ENCODE measurements around the gene GALNT5. TPM values are rescaled to one million over a fixed set of nuclear protein-coding genes. Genes with fewer than 3 reads are reported as not detected.

GALNT5 gene
- total RNA-seq, 1 donor from 2014 or later = not detected

DNA sequence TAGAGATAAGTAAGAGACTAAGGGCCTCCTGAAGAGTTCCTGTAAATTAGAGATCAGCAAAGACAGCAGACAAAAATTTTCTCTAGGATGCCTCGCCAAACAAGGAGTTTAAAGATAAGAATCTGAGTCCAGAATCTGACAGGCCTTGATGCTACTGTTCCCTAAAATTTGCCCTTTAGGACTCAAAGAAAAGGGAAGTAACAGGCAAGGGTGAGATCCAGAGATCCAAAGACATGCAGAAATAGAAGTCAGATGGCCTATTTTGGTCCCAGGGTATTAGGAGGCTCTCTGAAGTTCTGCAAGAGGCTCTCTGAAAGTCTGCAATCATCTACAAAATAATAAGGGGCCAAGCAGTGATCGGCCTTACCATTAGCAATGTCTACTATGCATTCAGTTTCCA is 33.0 kb downstream of the GALNT5 start:
- intact Hi-C loops (cut with micrococcal nuclease) = no loop called here

DNA sequence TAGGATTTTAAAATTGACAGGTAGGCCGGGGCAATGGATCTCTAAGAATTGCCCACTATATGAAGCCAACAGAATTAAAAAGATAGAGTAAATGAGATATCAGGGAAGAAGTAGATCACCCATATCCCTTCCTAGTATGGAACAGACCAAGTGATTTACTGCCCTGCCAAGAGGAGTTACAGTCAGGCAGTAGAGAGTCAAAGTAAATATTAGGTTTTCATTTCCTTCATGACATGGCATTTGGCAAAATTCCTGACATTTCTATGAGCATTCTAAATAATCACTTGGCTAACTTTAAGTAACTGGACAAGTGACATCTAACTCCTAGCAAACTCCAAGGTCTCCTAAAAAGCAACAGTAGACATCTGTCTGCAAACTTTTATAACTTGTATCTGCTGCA is 33.5 kb downstream of the GALNT5 start:
- intact Hi-C loops (cut with micrococcal nuclease) = no loop called here

DNA sequence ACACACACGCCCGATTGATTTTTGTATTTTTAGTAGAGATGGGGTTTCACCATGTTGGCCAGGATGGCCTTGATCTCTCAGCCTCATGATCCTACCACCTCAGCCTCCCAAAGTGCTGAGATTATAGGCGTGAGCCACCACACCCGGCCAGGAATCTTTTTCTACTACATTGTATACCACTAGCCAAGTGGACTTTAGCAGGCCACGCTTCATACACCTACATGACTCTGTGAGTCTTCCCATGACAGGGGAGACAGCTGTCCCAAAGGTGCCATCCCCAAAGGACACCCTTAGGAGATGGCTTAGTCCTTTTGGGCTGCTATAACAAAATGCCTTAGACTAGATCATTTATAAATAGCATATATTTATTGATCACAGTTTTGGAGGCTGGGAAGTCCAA is 35.3 kb downstream of the GALNT5 start:
- intact Hi-C loops (cut with micrococcal nuclease) = no loop called here

DNA sequence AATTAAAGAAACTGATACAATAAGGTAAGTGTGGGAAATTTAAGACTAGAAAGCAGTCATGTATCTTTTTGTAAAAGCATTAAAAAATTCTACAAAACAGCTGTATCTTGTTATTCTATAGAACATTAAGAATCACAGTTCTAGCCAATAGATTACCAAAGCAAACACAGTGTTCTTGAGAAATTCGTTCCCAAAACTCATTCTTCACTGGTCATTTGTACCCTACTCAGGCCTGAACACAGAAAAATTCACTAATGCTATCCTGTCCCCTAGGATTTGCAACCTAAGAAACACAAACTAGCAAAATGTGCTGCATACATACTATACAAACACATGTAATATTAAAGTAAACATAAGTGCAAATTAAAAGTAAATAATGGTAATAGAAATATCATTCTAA is 39.0 kb downstream of the GALNT5 start:
- intact Hi-C loops (cut with micrococcal nuclease) = no loop called here

DNA sequence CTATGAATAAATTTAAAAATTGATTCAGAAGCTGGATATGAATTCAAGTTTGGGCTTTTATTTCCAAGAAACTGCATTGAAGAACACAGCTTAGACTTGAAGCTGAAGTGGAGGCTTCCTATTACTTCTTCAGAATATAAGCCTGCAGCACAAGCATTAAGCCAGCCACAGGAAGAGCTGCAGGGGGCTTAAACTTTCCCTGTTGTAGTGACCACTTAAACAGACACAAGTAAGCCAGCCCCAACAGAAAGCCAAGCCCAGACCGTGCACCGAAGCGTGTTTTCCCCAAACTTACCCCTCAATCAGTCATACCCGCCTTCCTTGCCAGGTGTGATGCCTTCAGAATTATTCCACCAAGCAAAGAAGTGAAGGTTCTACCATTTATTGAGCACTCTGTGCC is 39.5 kb downstream of the GALNT5 start:
- intact Hi-C loops (cut with micrococcal nuclease) = no loop called here

DNA sequence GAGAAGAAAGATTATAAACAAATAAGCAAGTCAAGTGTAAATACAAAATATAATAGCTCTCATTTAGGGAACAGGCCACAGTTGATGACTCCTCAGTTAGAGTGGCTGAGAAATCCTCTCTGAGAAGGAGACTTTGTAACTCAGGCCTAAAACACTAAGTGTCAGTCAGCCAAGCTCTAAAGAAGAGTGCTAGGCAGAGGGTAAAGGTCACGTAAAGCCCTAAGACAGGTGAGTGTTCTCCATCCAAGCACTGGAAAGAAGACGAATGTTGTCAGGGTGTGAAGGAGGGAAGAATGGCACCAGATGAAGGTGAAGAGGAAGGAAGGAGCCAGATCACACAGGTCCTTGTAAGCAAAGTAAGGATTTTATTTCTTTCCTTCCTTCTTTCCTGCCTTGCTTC is 43.8 kb downstream of the GALNT5 start:
- intact Hi-C loops (cut with micrococcal nuclease) = no loop called here

DNA sequence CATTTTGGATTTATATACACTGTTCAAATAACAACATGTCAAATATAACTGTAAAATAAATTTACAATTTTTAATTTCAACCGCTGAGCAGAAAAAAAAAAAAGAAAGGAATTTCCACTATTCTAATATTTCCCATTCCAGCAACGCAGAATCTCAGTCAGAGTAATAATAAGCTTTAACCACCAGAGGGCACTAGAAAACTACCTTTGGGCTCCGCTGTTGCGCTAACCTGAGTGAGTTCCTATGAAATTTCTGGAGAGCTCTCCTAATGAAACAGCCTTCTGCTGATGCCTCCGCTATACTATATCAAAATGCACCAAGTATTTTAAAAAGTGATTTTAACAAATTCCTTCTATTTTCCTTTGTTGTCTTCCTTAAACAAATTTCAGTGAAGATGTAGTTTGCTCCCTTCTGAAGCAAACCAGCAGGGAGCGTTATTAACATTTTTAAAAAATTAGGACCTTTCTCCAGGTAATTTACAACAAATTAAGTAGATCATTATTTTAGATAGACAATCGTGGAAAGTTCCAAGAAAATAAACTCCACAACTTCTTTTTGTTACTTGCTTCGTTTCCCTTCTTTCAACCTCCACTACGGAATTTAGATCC is 45.1 kb downstream of the GALNT5 start:
- intact Hi-C loops (cut with micrococcal nuclease) = loop anchor here (1.0 to 2.0 kb wide), 12 partner anchors 25 to 1452 kb away; partner anchors contain the start of genes ACVR1 and ACVR1C

DNA sequence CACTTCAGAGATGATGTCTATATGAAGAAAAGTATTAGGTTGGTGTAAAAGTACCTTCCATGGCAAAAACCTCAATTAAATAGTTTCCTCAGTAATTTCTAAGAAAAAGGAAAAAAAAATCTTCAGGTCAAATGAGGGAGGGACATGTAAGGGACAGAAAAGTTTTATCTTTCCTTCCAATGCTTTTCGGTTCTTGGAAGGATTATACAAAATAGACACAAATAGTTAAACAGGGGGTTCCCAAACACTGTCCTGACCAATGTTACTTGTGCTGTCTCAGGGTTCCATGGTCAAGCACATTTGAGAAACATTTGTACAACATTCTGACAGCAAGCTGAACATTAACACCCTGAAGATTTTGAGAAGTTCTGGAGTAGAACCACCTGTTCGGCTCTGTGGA is 46.1 kb downstream of the GALNT5 start:
- intact Hi-C loops (cut with micrococcal nuclease) = loop anchor here (2.0 kb wide), 1 partner anchor 1451 kb away; no protein-coding TSS in a partner anchor

DNA sequence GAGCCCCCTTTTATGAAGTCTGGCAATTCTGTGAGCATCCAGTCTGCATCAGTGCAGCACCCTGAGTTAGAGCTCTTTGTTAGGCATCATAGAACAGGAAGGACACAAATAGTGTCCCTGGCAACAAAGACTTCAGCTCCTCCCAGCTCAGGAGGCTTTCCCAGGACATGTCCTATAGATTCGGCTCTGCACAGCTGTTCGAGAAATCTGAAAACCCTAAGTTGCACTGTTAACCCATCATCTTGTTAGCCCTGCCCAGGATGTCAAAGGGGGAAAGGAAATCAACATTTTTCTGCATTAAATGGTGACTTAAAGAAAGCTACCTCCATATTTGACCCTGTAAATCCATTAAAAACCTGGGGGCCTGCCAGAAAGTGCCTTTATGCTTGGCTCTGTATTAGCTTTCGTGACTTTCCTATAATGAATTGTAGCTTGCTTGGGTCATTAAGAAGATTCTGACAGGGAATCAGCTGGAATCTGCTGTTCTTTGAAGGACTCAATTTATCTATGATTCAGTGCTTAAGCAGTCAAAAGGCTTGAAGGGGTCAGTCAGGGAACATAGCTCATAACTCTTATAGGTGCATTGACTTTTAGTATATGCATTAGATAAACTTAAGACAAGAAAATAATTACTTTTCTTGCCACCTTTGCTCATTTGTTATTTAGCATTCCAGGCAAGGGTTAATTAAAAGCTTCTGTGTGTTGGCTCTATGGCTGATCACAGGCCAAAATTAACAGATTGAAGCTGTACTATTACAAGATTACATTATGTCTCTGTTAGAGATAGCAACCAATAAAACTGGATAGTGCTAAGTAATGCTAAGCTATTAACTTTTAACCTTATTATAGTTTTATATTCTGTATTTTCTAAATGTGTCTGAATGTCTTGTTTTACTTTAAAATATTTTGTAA is 47.6 kb downstream of the GALNT5 start:
- intact Hi-C loops (cut with micrococcal nuclease) = no loop called here

DNA sequence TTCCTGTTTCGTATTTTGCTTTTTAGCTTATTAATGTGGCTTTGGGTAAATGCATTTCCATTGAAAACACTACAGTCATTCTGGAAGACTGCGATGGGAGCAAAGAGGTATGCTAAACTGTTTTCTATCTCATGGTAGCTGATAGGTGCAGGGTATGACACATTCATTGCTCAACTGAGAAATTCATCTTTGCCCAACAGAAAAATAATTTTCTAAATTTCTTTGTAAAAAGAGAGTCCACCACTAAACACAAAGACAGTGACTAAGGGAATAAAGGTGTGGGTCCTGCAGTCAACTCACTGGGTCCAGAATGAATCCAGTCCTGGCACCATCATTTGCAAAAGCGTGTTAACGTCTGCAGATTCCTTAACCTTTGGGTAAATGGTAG is 48.2 kb downstream of the GALNT5 start:
- intact Hi-C loops (cut with micrococcal nuclease) = no loop called here

DNA sequence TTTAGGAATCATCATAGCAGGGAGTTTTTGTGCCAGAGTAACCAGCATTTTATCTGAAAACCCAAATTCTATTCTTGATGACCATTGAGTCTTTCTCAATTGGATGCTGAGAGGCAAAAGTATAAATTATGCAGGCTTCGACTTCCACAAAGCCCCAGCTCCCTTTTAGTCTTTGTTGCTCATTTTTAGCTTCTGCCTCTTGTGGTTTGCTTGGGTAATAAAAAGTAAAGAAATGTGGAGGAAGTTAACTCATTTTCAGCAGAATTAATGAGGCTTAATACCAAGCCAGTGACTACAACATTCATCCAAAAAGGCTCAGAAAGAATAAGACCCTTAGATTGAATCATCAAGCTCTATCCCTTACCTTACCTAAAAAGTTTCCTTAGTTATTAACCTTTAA is 49.5 kb downstream of the GALNT5 start:
- intact Hi-C loops (cut with micrococcal nuclease) = no loop called here

DNA sequence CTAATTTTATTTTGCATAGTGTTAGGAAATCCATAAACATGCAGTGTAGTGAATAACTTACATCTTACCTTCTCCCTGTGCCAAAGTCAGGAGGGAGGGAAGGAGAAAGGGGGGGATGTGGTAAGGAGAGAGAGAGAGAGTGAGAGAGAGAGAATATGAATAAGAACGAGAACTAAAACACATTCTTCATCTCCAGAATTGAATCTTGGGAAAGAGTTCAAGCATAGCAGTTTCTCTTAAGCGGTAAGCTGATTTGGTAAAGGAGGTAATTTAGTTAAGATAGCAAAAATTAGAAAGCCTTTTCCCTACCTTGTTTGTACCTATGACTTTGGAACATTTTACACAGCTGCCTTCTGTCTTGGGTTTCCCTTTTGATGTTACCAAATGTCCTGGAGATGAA is 52.4 kb downstream of the GALNT5 start:
- intact Hi-C loops (cut with micrococcal nuclease) = no loop called here

DNA sequence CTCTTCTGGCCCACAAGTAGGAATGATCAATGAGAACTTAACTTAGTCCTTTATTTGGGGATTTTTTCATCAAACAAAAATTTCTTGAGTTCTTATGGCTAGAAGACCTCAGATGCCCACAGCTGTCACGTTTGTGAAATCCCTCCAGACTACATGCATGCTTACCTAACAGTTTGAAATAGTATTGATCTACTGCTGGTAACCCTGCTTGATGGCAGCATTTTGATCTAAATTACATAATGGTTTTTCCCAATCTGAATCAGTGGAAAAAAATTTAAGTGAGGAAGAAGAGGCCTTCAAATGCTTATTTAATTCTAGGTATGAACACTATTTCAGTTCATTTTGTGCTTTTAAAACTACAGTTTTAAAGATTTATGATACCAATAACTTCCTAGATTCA is 54.2 kb downstream of the GALNT5 start:
- intact Hi-C loops (cut with micrococcal nuclease) = no loop called here

DNA sequence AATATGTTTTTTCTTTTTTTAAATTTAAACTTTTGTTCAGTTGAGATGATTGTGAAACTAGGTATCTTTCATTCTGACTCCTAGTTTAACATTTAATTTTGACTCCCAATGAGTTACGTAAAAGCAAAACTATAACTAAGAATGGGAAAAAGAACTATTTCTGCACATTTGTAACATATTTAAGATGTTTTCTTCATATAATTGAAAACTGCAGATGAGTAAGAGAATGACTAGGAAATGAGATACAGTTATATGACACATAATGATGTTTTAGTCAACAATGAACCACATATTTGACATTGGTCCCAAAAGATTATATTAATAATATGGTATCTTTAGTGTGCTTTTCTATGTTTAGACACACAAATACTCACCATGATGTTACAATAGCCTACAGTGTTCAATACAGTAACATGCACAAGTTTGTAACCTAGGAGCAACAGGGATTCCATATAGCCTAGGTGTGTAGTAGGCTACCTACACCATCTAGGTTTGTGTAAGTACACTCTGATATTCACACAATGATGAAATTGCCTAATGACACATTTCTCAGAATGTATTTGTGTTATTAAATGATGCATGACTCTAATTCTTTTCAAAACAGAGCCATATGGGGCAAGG is 55.5 kb downstream of the GALNT5 start:
- intact Hi-C loops (cut with micrococcal nuclease) = no loop called here

DNA sequence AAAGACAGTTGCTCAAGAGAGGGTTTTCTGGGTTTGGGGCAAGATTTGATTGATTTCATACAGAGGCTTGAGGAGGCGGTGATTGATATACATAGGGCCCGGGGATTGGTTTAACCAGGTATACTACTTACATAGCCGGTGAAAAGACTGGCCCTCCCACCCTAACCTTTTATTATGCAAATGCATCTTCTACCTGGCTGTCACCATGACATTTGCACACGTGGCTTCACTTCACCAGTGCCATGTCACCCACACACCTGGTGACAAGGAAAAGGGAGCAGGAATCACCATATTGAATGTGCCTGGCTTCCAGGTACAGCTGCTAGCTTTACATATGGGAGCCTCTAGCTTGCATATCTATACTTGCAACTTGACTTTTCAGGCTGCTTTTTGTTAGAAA is 58.4 kb downstream of the GALNT5 start:
- intact Hi-C loops (cut with micrococcal nuclease) = no loop called here

DNA sequence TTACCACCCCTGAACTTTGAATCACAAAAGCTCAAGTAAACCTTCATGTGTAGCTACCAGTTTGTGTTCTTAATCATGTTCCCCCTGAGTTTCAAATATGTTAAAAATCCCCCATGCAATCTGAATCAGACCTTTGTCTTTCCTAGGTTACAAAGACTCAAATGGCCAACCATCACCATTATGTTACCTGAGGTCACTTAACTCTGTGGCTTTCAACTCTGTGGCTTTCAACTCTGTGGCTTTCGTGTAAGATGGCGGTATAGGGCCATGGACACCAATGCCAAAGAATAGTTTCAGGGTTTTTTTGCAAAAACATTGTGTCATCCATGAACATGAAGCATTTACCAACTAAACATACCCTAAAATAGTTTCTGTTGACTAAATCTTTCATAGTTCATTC is 61.4 kb downstream of the GALNT5 start:
- intact Hi-C loops (cut with micrococcal nuclease) = no loop called here

DNA sequence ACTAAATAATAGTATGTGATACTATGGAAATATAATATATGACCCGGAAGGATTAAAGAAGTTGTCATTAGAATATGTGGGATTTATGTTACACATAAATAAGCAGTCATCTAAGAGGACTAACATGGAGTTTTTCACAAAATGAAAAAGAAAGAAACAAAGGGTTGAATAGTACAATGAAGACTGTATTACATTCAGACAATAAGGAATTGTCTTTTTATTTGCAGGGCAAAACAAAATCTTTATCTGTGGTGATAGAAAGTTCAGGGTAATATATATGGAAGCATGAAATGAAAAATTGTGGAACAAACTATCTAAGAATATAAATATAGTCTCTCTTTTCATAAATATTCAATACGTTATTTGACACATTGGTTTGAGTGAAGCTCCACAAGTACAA is 62.3 kb downstream of the GALNT5 start:
- intact Hi-C loops (cut with micrococcal nuclease) = no loop called here

DNA sequence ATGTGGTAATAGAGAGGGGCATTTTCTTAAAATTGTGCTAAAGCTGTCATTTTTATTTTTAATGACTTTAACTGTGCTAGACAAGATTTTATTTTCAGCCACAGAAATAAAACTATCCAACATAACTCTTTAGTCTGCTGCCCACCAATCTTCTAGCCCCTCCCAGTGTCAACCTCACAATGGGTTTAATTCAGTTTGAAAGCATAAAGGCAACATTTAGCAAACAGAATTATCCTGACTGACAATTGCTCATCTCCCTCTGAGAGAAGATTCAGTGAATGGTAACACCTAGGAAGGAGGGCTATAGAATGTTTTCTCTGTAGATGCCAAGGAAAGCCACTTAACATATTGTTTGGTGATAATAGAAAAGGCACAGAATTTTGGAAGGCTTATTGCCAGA is 62.9 kb downstream of the GALNT5 start:
- intact Hi-C loops (cut with micrococcal nuclease) = no loop called here

DNA sequence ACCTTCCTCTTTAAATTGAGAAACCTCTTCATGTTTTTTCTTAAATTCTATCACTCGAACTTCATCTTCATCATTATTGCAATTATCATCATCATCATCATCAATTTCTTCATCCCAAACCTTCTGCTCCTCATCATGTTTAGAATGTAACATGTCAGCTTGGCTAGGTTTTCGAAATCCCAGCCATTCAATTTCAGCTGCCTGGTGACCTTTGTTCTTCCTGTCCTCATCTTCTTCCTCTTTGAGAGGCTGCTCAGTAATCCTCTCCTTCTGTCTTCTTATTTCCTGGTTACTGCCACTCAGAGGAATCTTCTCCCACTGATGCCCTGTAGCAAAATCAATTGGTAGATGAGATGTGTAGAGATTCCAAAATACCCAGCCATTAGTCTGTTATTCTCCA is 64.0 kb downstream of the GALNT5 start:
- intact Hi-C loops (cut with micrococcal nuclease) = no loop called here

DNA sequence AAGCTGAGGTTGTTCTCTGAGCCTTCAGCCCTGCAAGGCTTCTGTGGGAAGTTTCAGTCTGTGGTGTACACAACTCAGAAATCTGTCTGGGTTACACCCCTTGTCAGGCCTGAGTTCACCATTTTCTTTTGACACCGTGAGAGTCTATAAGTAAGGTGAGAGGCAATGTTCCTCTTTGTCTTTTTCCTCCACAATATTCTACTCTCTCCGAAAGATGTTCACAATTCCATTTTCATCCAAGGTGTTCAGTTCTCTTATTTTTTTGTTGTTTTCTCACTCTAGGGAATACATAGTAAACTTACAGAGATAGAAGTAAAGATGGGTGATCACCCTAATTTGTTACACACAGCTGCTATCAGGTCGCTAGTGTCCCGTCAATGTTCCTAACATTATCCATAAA is 64.9 kb downstream of the GALNT5 start:
- intact Hi-C loops (cut with micrococcal nuclease) = no loop called here

DNA sequence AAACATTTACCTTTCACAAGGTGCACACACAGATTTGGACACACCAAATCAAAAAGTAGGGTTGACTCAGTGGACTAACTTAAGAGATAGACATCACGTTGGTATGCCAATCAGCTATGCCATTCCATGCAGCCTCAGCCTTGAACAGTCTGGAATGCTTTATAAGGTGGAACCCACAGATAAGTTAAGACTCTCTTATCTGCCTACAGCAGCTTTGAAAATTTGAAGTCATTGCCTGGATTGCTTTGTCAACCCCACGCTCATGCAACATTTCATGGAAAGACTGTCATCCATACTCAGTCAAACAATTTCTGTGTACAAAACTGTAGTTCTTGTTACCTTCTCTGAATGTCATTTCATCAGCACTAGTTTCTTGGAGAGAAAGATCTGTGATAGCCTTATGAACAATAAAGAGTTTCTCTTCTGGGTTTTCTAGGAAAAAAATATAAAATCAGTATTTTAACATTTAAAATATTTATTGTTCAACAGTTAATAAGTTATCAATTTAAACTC is 66.9 kb downstream of the GALNT5 start:
- intact Hi-C loops (cut with micrococcal nuclease) = no loop called here

DNA sequence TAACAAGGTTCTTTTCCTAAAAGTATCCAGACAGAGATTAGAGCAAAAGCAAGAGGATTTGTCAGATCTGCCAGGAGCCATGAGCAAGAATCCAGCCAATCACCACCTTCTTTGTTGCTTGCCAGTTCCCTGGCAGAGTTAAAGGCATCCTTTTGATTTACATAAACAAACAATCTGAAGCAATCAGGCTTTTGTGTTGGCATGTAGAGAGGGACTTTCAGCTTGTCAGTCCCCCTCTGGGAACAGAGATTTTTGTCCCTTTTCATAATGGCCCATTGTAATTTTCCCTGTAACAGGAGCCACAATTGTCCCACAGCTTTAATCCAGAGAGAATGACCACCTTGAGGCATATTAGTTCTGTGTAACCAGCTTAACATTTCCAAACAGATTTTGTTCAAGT is 68.3 kb downstream of the GALNT5 start, which contains the start of gene ERMN:
Gene ERMN (minus strand): TSS at position 39 of the 400 bp plus-strand sequence. CDS start 182 bp downstream, outside the sequence.
- intact Hi-C loops (cut with micrococcal nuclease) = loop anchor here (2.0 to 5.0 kb wide), 3 partner anchors 551 to 1132 kb away; partner anchors contain the start of genes ACVR1, CCDC148 and PKP4

Measured in T-helper 1 cell treated with Interleukin-12 subunit alpha and Interleukin-12 subunit beta and Interleukin-4 antibody, amounts not matched to agents 30 ng/mL and 1 ng/mL, for 36 hours (primary cell).